ENCODE measurements around the gene CHSY1.

GRCh38 chr15:101193806-101194545 is 57.9 kb downstream of the CHSY1 start:
- TF ChIP-seq CTCF (conservative IDR thresholded peaks at IDR 0.05; ENCODE audit: low read depth, low read length) (no peak), POLR2A (IDR thresholded peaks at IDR 0.05; ENCODE audit: low read depth, low read length) (no peak), CEBPB (IDR thresholded peaks at IDR 0.05; ENCODE audit: low read depth, low read length) (0 out of 2 replicates have a peak, but pooled peaks have one; percentile 23), RCOR1 (IDR thresholded peaks at IDR 0.05; ENCODE audit: insufficient replicate concordance, low read length) (no peak), RFX5 (IDR thresholded peaks at IDR 0.05; ENCODE audit: low read depth, low read length) (no peak), SMC3 (IDR thresholded peaks at IDR 0.05; ENCODE audit: low read depth, low read length) (no peak), RAD21 (IDR thresholded peaks at IDR 0.05; ENCODE audit: low read length) (no peak), MXI1 (IDR thresholded peaks at IDR 0.05; ENCODE audit: borderline replicate concordance, low read depth, low read length) (no peak), ELK1 (IDR thresholded peaks at IDR 0.05; ENCODE audit: borderline replicate concordance, low read depth, low read length) (no peak), BHLHE40 (IDR thresholded peaks at IDR 0.05; ENCODE audit: low read depth, low read length) (no peak), MAZ (IDR thresholded peaks at IDR 0.05; ENCODE audit: borderline replicate concordance, low read depth, low read length) (no peak), MAFK (IDR thresholded peaks at IDR 0.05; ENCODE audit: low read depth, low read length) (no peak), FOS (IDR thresholded peaks at IDR 0.05; ENCODE audit: low read depth, low read length) (no peak)
